HepG2 (cell line): ENCODE results near the gene GATA3. TPM values are rescaled to one million over a fixed set of nuclear protein-coding genes. Genes with fewer than 3 reads are reported as not detected.

Source experiments
- ATAC-seq: fragments of 200-7000 bp; cut with Tn5 transposase; 3 replicates; pipeline ENCODE4 v1.9.1; 2020; ENCODE audit warnings: mild to moderate bottlenecking, moderate library complexity
- BruUV-seq: library from RNA; stranded (reverse); fragments of 400-500 nt; replicated peaks from 2 replicates; lab custom pipeline; 2021; lab: Mats Ljungman, UMichigan
- CTCF ChIA-PET: fragments of 300-600 bp; formaldehyde crosslinking; extraction: SDS; loops from one replicate; lab custom pipeline; 2021; ENCODE audit warnings: low total read pairs, inconsistent platforms, low intra/inter-chr PET ratio; lab: Yijun Ruan, JAX
- POLR2A ChIA-PET: fragments of 350-600 bp; sonication (Branson Sonifier 250); formaldehyde crosslinking; loops from one replicate; lab custom pipeline; 2020; ENCODE audit warnings: antibody characterized with exemption, inconsistent platforms; lab: Yijun Ruan, JAX
- DNase-seq: peaks from one replicate; pipeline ENCODE4 v3.0.0-alpha.2; 2015; ENCODE audit warnings: low spot score
- FAIRE-seq: peaks from 3 replicates; lab custom pipeline; 2011; peaks lifted over from hg19 to GRCh38; lab: Jason Lieb, UNC
- H2AFZ ChIP-seq: one replicate; pipeline ENCODE4 v1.6.1; 2011; ENCODE audit warnings: low read length, inconsistent platforms
- H3K27ac ChIP-seq: fragments of 300-600 bp; 3 replicates; pipeline ENCODE4 v1.8.0; 2011; ENCODE audit warnings: mixed run types, mild to moderate bottlenecking, mixed read lengths, low read length, inconsistent platforms; ENCODE audit not compliant: insufficient read depth; ENCODE audit errors: extremely low read length
- H3K27me3 ChIP-seq, 2 experiments: fragments of 200-600 bp in 1 of 2; 2 replicates in 1 of 2; 3 replicates in 1 of 2; pipeline versions ENCODE4 v1.6.0 to v1.8.0; 2011; ENCODE audit warnings: low read length in 2 of 2, mild to moderate bottlenecking in 2 of 2, moderate library complexity in 2 of 2, inconsistent platforms in 1 of 2; ENCODE audit not compliant: insufficient read depth in 2 of 2, control insufficient read depth in 1 of 2
- H3K36me3 ChIP-seq, 2 experiments: fragments of 200-600 bp in 1 of 2; replicated peaks in 1 of 2; 2 replicates in 1 of 2; 3 replicates in 1 of 2; pipeline versions ENCODE4 v1.5.1 to v1.8.0; 2011; ENCODE audit warnings: low read length in 2 of 2, inconsistent platforms in 1 of 2; ENCODE audit not compliant: insufficient read depth in 2 of 2, control insufficient read depth in 1 of 2
- H3K4me1 ChIP-seq: 2 replicates; pipeline ENCODE4 v1.5.1; 2012; ENCODE audit warnings: low read length, inconsistent platforms; ENCODE audit not compliant: insufficient read depth
- H3K4me2 ChIP-seq: 2 replicates; pipeline ENCODE4 v1.6.0; 2011; ENCODE audit warnings: low read depth, low read length, inconsistent platforms
- H3K4me3 ChIP-seq, 3 experiments: fragments of 200-600 bp in 1 of 3; sonication (generic), shearing (Covaris generic) in 1 of 3; replicated peaks in 1 of 3; 2 replicates each; pipeline ENCODE4 v1.5.1; 2011 to 2016; ENCODE audit warnings: low read length in 3 of 3, inconsistent platforms in 2 of 3, low read depth in 2 of 3, mild to moderate bottlenecking in 2 of 3, control low read depth in 1 of 3, mixed read lengths in 1 of 3; ENCODE audit not compliant: insufficient read depth in 1 of 3
- H3K79me2 ChIP-seq: one replicate; pipeline ENCODE4 v1.6.1; 2011; ENCODE audit warnings: low read length, inconsistent platforms; ENCODE audit not compliant: insufficient read depth
- H3K9ac ChIP-seq: 2 replicates; pipeline ENCODE4 v1.6.0; 2011; ENCODE audit warnings: mild to moderate bottlenecking, low read depth, low read length, inconsistent platforms; ENCODE audit not compliant: insufficient read depth
- H3K9me3 ChIP-seq: 2 replicates; pipeline ENCODE4 v1.5.1; 2012; ENCODE audit warnings: mild to moderate bottlenecking, low read length
- H4K20me1 ChIP-seq: 2 replicates; pipeline ENCODE4 v1.6.0; 2011; ENCODE audit warnings: inconsistent platforms, mild to moderate bottlenecking, low read length, moderate library complexity; ENCODE audit not compliant: insufficient read depth
- BHLHE40 ChIP-seq: IDR thresholded peaks from 2 replicates; pipeline ENCODE4 v1.6.1; 2011; ENCODE audit warnings: low read length, improper control_type of control experiment
- EZH2 ChIP-seq: conservative IDR thresholded peaks from 2 replicates; pipeline ENCODE4 v1.6.1; 2012; ENCODE audit warnings: mild to moderate bottlenecking, low read depth, low read length, moderate library complexity
- HDAC6 ChIP-seq: fragments of 200-600 bp; sonication (generic); IDR thresholded peaks from 2 replicates; pipeline ENCODE4 v1.7.0; 2017; ENCODE audit warnings: mild to moderate bottlenecking, antibody characterized with exemption, low read length, low read depth
- RFXANK ChIP-seq: IDR thresholded peaks from 2 replicates; pipeline ENCODE4 v1.6.1; 2016
- SRF ChIP-seq: IDR thresholded peaks from 2 replicates; pipeline ENCODE4 v1.6.1; 2011; ENCODE audit warnings: mild to moderate bottlenecking, low read depth, low read length, moderate library complexity
- TRAFD1 ChIP-seq: sonication (generic); formaldehyde crosslinking; IDR thresholded peaks from 2 replicates; pipeline ENCODE4 v1.5.1; 2020; ENCODE audit warnings: missing genetic modification reagents, mild to moderate bottlenecking, borderline replicate concordance
- WGBS: methylation state at CpG from one replicate; pipeline ENCODE4 v1.1.6; 2017; ENCODE audit warnings: low lambda C conversion rate; 5-methylcytosine and 5-hydroxymethylcytosine counted together
- in situ Hi-C: cut with HindIII; loops from 2 replicates; pipeline ENCODE4 v1.10.0; 2017; ENCODE audit warnings: low pct_unique_long_range_greater_than_20kb; ENCODE audit not compliant: extremely low pct_ligation_motif_present
- intact Hi-C: fragments of 100-400 bp; cut with micrococcal nuclease; formaldehyde crosslinking; loops from one replicate; pipeline ENCODE4 v1.10.0; 2022; ENCODE audit not compliant: unreplicated experiment
- polyA plus RNA-seq, 8 experiments: library from polyadenylated mRNA; depleted of rRNA in 3 of 8; stranded (reverse) in 7 of 8; unstranded in 1 of 8; fragments of >200 nt; fragmentation: Illumina TruSeq in 4 of 8; extraction: Trizol in 4 of 8; gene quantifications; 2 replicates each; pipeline versions ENCODE4 v1.2.1 to v1.2.3, GENCODE V29; 2011 to 2016; ENCODE audit warnings: low read depth in 4 of 8, missing spikeins in 1 of 8, mixed read lengths in 1 of 8; ENCODE audit not compliant: insufficient read depth in 1 of 8
- total RNA-seq, 5 experiments: library from RNA; depleted of rRNA; stranded (reverse); fragments of >200 nt; fragmentation: Illumina TruSeq; extraction: Trizol; gene quantifications; 2 replicates each; pipeline ENCODE4 v1.2.3, GENCODE V29; 2016; ENCODE audit warnings: low read depth in 1 of 5

Gene GATA3
- total and polyA plus RNA-seq, 2 of the 13 experiments (the other 11 are each of a cell fraction or from before 2014, with no cell fraction given): not detected

- no peak for FAIRE-seq
- intact Hi-C loops (no loop called here), in situ Hi-C loops (no loop called here)
- Histone ChIP-seq H3K9ac (no peak overlapping the region), H4K20me1 (no peaks in the 10 kb centered on the region), H3K36me3 (no peaks in the 10 kb centered on the region), H3K79me2 (no peaks in the 10 kb centered on the region), H3K9me3 (no peaks in the 10 kb centered on the region), H3K27me3 (peaks cover 26 to 90% of the 10 kb centered on the region in 2 experiments), H3K4me2 (no peak overlapping the region), H3K4me3 (no peak overlapping the region), H3K27ac (no peak overlapping the region), H2AFZ (no peak overlapping the region), H3K4me1 (no peaks in the 10 kb centered on the region)
- ChIA-PET POLR2A (no interaction called here), CTCF (no interaction called here)
- DNase-seq: no peak
- 17% methylated on average over 16 of the region's 16 CpGs for WGBS
- TF ChIP-seq SRF (no peak), EZH2 (peak; percentile 43; the same call in 1 of the 2 replicates)
- BruUV-seq: no TSS peak
- ATAC-seq: peak; percentile 25; the same call in 2 of the 3 replicates
Observed at GRCh38 chr10:8059191-8059936, 4.9 kb downstream of the GATA3 start.

GRCh38 chr10:8060010-8060703 is 5.7 kb downstream of the GATA3 start:
- FAIRE-seq (no peak), ATAC-seq (no peak), DNase-seq (no peak)
- Histone ChIP-seq H3K9me3 (no peaks in the 10 kb centered on the region), H3K27ac (no peak overlapping the region), H3K27me3 (peaks cover 26 to 93% of the 10 kb centered on the region in 2 experiments), H2AFZ (no peak overlapping the region), H3K79me2 (no peaks in the 10 kb centered on the region), H3K4me2 (no peak overlapping the region), H4K20me1 (no peaks in the 10 kb centered on the region), H3K36me3 (no peaks in the 10 kb centered on the region), H3K4me1 (no peaks in the 10 kb centered on the region), H3K9ac (no peak overlapping the region), H3K4me3 (no peak overlapping the region)
- no TSS peak for BruUV-seq
- ChIA-PET POLR2A (no interaction called here), CTCF (no interaction called here)
- intact Hi-C loops (no loop called here), in situ Hi-C loops (no loop called here)
- TF ChIP-seq BHLHE40 (no peak), RFXANK (CRISPR knock-in tag) (no peak), TRAFD1 (CRISPR knock-in tag) (no peak), HDAC6 (no peak)
- 14% methylated on average over 15 of the region's 15 CpGs for WGBS
